Endothelial cell of umbilical vein (primary cell): ENCODE results near the gene CTBP2. TPM values are rescaled to one million over a fixed set of nuclear protein-coding genes. Genes with fewer than 3 reads are reported as not detected.

ENCODE experiments used
- BruUV-seq: library from RNA; stranded (reverse); fragments of 400-500 nt; replicated peaks from 2 replicates; lab custom pipeline; 2021; lab: Mats Ljungman, UMichigan
- CTCF ChIA-PET: fragments of 300-600, 350-600 bp; sonication (Branson Sonifier 250); formaldehyde crosslinking; loops from one replicate; lab custom pipeline; 2021; ENCODE audit warnings: antibody characterized with exemption, inconsistent platforms; lab: Charles Lee
- POLR2A ChIA-PET: fragments of 300-600, 350-600 bp; sonication (Branson Sonifier 250); formaldehyde crosslinking; loops from one replicate; lab custom pipeline; 2021; ENCODE audit warnings: antibody characterized with exemption, inconsistent platforms; lab: Charles Lee
- DNase-seq: peaks from one replicate; pipeline ENCODE4 v3.0.0-alpha.2; 2011; ENCODE audit warnings: low read depth, low spot score
- FAIRE-seq: peaks from 2 replicates; lab custom pipeline; 2011; peaks lifted over from hg19 to GRCh38; lab: Jason Lieb, UNC
- H2AFZ ChIP-seq: 2 replicates; pipeline ENCODE4 v1.6.0; 2012; ENCODE audit warnings: low read depth, low read length, control low read depth, inconsistent platforms
- H3K27ac ChIP-seq: 2 replicates; pipeline ENCODE4 v1.5.1; 2011; ENCODE audit warnings: low read depth, mild to moderate bottlenecking, control low read depth, low read length, moderate library complexity; ENCODE audit not compliant: insufficient read depth
- H3K27me3 ChIP-seq, 2 experiments: 2 replicates each; pipeline versions ENCODE4 v1.6.0 to v1.6.1; 2011; ENCODE audit warnings: low read length in 2 of 2, mixed read lengths in 1 of 2; ENCODE audit not compliant: control insufficient read depth in 2 of 2, insufficient read depth in 2 of 2
- H3K36me3 ChIP-seq, 2 experiments: 2 replicates in 1 of 2; 3 replicates in 1 of 2; pipeline ENCODE4 v1.5.1; 2011; ENCODE audit warnings: low read length in 2 of 2, mild to moderate bottlenecking in 1 of 2, moderate library complexity in 1 of 2; ENCODE audit not compliant: control insufficient read depth in 2 of 2, insufficient read depth in 2 of 2; ENCODE audit errors: extremely low read depth in 1 of 2
- H3K4me1 ChIP-seq: 3 replicates; pipeline ENCODE4 v1.5.1; 2011; ENCODE audit warnings: mild to moderate bottlenecking, low read length; ENCODE audit not compliant: control insufficient read depth, insufficient read depth; ENCODE audit errors: extremely low read depth
- H3K4me2 ChIP-seq: 2 replicates; pipeline ENCODE4 v1.6.1; 2011; ENCODE audit warnings: low read length, control low read depth, mixed read lengths; ENCODE audit not compliant: insufficient read depth
- H3K4me3 ChIP-seq, 3 experiments: fragments of 200-600 bp in 1 of 3; sonication (generic), shearing (Covaris generic) in 1 of 3; replicated peaks in 1 of 3; 2 replicates each; pipeline ENCODE4 v1.5.1; 2011 to 2016; ENCODE audit warnings: control low read depth in 3 of 3, low read length in 3 of 3, mild to moderate bottlenecking in 2 of 3, inconsistent platforms in 1 of 3, low read depth in 1 of 3, moderate library complexity in 1 of 3; ENCODE audit not compliant: insufficient read depth in 1 of 3
- H3K79me2 ChIP-seq: 2 replicates; pipeline ENCODE4 v1.6.0; 2012; ENCODE audit warnings: low read length, inconsistent platforms; ENCODE audit not compliant: control insufficient read depth, insufficient read depth
- H3K9ac ChIP-seq: replicated peaks from 2 replicates; pipeline ENCODE3; 2011; ENCODE audit warnings: low read length, control low read depth; ENCODE audit not compliant: insufficient read depth; ENCODE audit errors: extremely low read depth
- H3K9me1 ChIP-seq: replicated peaks from 3 replicates; pipeline ENCODE4 v1.6.0; 2011; ENCODE audit warnings: mild to moderate bottlenecking, low read length; ENCODE audit not compliant: control insufficient read depth, insufficient read depth; ENCODE audit errors: extremely low read depth
- H3K9me3 ChIP-seq: replicated peaks from 2 replicates; pipeline ENCODE4 v1.5.1; 2012; ENCODE audit warnings: low read length, inconsistent platforms; ENCODE audit not compliant: control insufficient read depth, insufficient read depth
- H4K20me1 ChIP-seq: replicated peaks from 2 replicates; pipeline ENCODE3; 2011; ENCODE audit warnings: mild to moderate bottlenecking, low read length; ENCODE audit not compliant: control insufficient read depth, insufficient read depth; ENCODE audit errors: extremely low read depth
- CTCF ChIP-seq, 2 donors: IDR thresholded peaks; 1 replicate in 1 of 2; 2 replicates in 1 of 2; pipeline ENCODE4 v1.5.1; 2011; ENCODE audit warnings: low read length in 2 of 2, mild to moderate bottlenecking in 2 of 2, moderate library complexity in 2 of 2, control low read depth in 1 of 2, inconsistent platforms in 1 of 2, low read depth in 1 of 2; ENCODE audit not compliant: insufficient read depth in 1 of 2; ENCODE audit errors: extremely low read depth in 1 of 2
- EZH2 ChIP-seq: IDR thresholded peaks from 2 replicates; pipeline ENCODE4 v1.6.1; 2012; ENCODE audit warnings: borderline replicate concordance, low read depth, mild to moderate bottlenecking, moderate library complexity, low read length, inconsistent platforms; ENCODE audit not compliant: severe bottlenecking
- FOS ChIP-seq: IDR thresholded peaks from 2 replicates; pipeline ENCODE4 v1.6.1; 2011; ENCODE audit warnings: mild to moderate bottlenecking, low read length, moderate library complexity, borderline replicate concordance; ENCODE audit not compliant: insufficient read depth
- GATA2 ChIP-seq: IDR thresholded peaks from 2 replicates; pipeline ENCODE4 v1.7.0; 2011; ENCODE audit warnings: low read depth, mild to moderate bottlenecking, moderate library complexity, mixed read lengths, low read length; ENCODE audit not compliant: insufficient read length, insufficient read depth
- JUN ChIP-seq: IDR thresholded peaks from 2 replicates; pipeline ENCODE4 v1.6.1; 2011; ENCODE audit warnings: borderline replicate concordance, low read depth; ENCODE audit not compliant: insufficient read length, insufficient read depth
- MAX ChIP-seq: IDR thresholded peaks from 2 replicates; pipeline ENCODE4 v1.6.1; 2011; ENCODE audit not compliant: insufficient read depth, insufficient read length
- MYC ChIP-seq: IDR thresholded peaks from one replicate; pipeline ENCODE4 v1.6.1; 2011; ENCODE audit warnings: mild to moderate bottlenecking, low read depth, low read length
- POLR2A ChIP-seq: IDR thresholded peaks from 2 replicates; pipeline ENCODE4 v1.6.1; 2012; ENCODE audit warnings: low read depth, mild to moderate bottlenecking, control low read depth, low read length
- POLR2AphosphoS5 ChIP-seq: IDR thresholded peaks from 2 replicates; pipeline ENCODE4 v1.6.1; 2012; ENCODE audit warnings: low read depth, mild to moderate bottlenecking, control low read depth, low read length, moderate library complexity; ENCODE audit not compliant: insufficient read depth
- dilution Hi-C: fragments of 300-500 bp; cut with MboI; formaldehyde crosslinking; loops from one replicate; pipeline ENCODE4 v1.15.0; 2019; ENCODE audit warnings: low sequenced_read_pairs; ENCODE audit not compliant: extremely low pct_ligation_motif_present
- intact Hi-C: fragments of 100-400 bp; cut with micrococcal nuclease; formaldehyde crosslinking; loops from one replicate; pipeline ENCODE4 v1.10.0; 2022
- polyA plus RNA-seq, 4 experiments: library from polyadenylated mRNA; depleted of rRNA in 3 of 4; stranded (reverse) in 3 of 4; unstranded in 1 of 4; fragments of >200 nt; gene quantifications; 2 replicates each; pipeline versions ENCODE4 v1.2.1 to v1.2.3, GENCODE V29; 2011 to 2012; ENCODE audit warnings: missing spikeins in 1 of 4
- total RNA-seq: library from RNA; stranded (reverse); gene quantifications from 2 replicates; pipeline ENCODE4 v1.2.3, GENCODE V29; 2021

Gene CTBP2
- total and polyA plus RNA-seq, 2 donors (not counting 3 experiments of a cell fraction or from before 2014, with no cell fraction given): 118 to 128 TPM

GRCh38 chr10:125114761-125115391, 45.5 kb downstream of the CTBP2 start:
- no peaks in the 10 kb centered on the region for H3K9me1 ChIP-seq
- peaks cover 5% of the 10 kb centered on the region for H4K20me1 ChIP-seq
- DNase-seq (no peak), FAIRE-seq (no peak)
- TF ChIP-seq POLR2A: no peak
- TF ChIP-seq GATA2: no peak
- TF ChIP-seq JUN: no peak
- no peak for TF ChIP-seq MYC
- no peak for TF ChIP-seq EZH2
- TF ChIP-seq MAX: no peak
- no peak for TF ChIP-seq CTCF (IDR thresholded peaks at IDR 0.05; ENCODE audit: extremely low read depth in 1 of 2, insufficient read depth in 1 of 2, low read depth in 1 of 2, low read length in 2 of 2)
- TF ChIP-seq FOS: no peak
- TF ChIP-seq POLR2AphosphoS5: no peak
- CTCF ChIA-PET: no interaction called here
- peaks cover 0 to 12% of the 10 kb centered on the region in 2 experiments for H3K36me3 ChIP-seq
- H3K4me2 ChIP-seq: no peak overlapping the region
- H3K4me3 ChIP-seq: no peak overlapping the region
- dilution Hi-C loops: no loop called here
- H3K79me2 ChIP-seq: peaks cover 98% of the 10 kb centered on the region
- intact Hi-C loops: no loop called here
- H2AFZ ChIP-seq: no peak overlapping the region
- POLR2A ChIA-PET: no interaction called here
- H3K9ac ChIP-seq: no peak overlapping the region
- H3K4me1 ChIP-seq: no peaks in the 10 kb centered on the region
- no peaks in the 10 kb centered on the region for H3K27me3 ChIP-seq
- H3K9me3 ChIP-seq: no peaks in the 10 kb centered on the region
- no peak overlapping the region for H3K27ac ChIP-seq
- no TSS peak for BruUV-seq
